Stimulated activated CD4-positive, alpha-beta T cell treated with anti-CD3 and anti-CD28 coated beads, Interleukin-15, amount 100 ng/mL, for 24 hours (primary cell): ENCODE data around the gene STXBP5.
"Not testable (repeated sequence)": the region's sequence is repeated elsewhere in the genome, so short reads cannot be mapped to it uniquely, and the experiment has no call there.

Experiments
- DNase-seq: peaks from one replicate; pipeline ENCODE4 v3.0.0-alpha.2; 2020

STXBP5 gene

DNA sequence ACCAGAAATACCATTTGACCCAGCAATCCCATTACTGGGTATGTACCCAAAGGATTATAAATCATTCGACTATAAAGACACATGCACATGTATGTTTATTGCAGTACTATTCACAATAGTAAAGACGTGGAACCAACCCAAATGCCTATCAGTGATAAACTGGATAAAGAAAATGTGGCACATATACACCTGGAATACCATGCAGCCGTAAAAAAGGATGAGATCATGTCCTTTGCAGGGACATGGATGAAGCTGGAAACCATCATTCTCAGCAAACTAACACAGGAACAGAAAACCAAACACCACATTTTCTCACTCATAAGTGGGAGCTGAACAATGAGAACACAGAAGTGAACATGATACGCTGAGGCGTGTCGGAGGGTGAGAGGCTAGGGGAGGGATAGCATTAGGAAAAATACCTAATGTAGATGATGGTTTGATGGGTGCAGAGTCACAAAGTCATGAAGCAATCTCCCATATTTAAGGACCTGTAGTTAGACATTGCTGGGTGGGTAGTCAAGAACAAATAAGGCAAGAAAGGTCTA lies 50.8 kb downstream of the STXBP5 start:
- DNase-seq, result not testable (repeated sequence)

- no peak for DNase-seq
Measured at GRCh38 chr6:147255948-147256674, 51.9 kb downstream of the STXBP5 start.

- DNase-seq, result no peak
Measured at GRCh38 chr6:147257760-147258159, 53.5 kb downstream of the STXBP5 start.

- no peak for DNase-seq
Measured at GRCh38 chr6:147260091-147260490, 55.9 kb downstream of the STXBP5 start.

- no peak for DNase-seq
Measured at GRCh38 chr6:147262946-147263345, 58.7 kb downstream of the STXBP5 start.

DNA sequence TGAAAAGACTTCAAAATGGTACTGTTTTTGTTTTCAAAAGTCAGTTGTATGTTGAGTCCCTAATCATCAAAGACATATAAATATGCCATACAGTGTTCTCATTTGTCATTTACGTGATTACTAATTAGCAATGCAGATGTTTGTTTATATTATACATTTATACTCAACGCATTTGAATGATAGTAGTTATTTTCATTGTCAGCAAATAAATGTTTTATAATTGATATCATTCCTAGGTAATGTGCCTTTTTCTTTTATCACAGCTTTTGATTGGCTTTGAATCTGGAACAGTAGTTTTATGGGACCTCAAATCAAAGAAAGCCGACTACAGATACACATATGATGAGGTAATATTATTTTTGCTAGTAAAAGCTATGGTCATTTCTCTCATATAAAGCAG lies 62.6 kb downstream of the STXBP5 start:
- no peak for DNase-seq

DNA sequence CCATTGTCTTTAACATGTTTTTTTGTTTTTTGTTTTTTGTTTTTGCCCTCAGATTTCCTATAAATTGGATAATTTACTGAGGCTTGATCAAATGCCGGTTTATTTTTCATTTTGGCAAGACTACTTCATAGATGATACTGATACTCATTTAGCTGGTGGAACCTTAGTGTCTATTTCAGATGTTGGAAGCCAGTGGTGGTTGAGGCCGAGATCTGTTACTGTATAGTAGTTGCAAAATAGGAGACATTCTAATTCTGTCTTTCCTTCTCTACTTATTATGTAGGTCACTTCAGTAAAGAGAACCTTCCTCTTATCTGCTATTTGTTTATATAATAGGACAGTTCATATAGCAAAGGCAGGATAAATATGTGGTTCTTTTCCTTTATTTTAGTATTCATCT lies 63.4 kb downstream of the STXBP5 start:
- no peak for DNase-seq

DNA sequence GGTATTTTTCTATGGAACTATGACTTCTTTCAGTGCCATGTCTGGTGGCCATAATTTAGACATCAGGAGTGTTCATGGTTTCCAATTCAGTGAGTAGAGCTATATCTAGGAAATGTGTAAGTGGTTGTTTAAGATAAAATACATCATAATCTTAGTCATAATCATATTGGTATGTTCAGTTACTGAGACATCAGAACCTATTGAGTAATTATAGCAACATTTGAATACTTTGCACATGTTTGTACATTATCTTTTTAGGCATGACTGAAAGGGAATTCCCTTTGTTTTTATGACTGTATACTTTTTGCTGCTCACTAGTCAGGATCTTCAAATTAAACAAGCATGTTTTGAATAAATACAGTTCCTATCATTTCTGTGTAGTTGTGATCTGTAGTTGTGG lies 64.0 kb downstream of the STXBP5 start:
- no peak for DNase-seq

DNA sequence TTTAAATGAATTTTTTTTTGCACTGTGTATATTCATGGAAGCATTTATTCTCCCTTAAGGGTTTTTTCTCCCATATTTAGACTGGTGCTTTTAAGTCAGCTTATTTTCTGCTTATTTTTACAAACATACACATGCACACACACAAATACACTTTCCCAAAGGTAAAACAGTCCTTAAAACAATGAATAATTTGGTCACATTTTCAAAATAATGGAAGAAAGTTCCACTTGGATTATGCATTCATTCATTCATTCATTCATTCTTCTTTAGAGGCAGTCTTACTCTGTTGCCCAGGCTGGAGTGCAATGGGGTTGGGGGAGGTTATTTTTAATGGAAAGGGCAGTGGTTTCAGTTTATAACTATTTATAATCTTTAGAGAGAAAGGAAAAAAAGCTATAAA lies 69.8 kb downstream of the STXBP5 start:
- DNase-seq, result no peak

GRCh38 chr6:147274776-147275175 lies 70.6 kb downstream of the STXBP5 start:
- DNase-seq, result no peak

- DNase-seq, result no peak
Measured at GRCh38 chr6:147278891-147279290, 74.7 kb downstream of the STXBP5 start.

GRCh38 chr6:147279427-147279826 lies 75.2 kb downstream of the STXBP5 start:
- DNase-seq, result no peak

GRCh38 chr6:147281895-147282565 lies 77.8 kb downstream of the STXBP5 start:
- DNase-seq, result no peak

GRCh38 chr6:147282566-147282959 lies 78.3 kb downstream of the STXBP5 start:
- DNase-seq, result no peak

DNA sequence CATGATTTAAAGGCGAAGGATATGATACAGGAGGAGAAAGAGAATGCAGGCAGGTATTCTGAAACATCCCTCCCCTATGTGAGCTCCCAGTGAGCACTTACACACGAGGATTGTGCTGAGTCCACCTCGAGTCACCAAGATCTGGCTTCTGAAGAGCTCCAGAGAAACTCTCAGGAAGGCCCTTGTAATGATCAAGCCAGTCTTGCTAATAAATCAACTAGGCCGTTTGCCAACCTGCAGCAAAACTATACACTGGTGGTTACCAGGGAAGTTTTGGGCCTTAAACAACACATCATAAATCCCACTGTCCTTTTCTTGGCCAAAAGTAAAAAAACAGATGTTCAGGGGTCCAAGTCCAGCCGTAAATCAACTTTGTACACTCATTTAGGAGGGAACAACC lies 79.2 kb downstream of the STXBP5 start:
- DNase-seq, result no peak

GRCh38 chr6:147285087-147285855 lies 81.1 kb downstream of the STXBP5 start:
- DNase-seq, result no peak

DNA sequence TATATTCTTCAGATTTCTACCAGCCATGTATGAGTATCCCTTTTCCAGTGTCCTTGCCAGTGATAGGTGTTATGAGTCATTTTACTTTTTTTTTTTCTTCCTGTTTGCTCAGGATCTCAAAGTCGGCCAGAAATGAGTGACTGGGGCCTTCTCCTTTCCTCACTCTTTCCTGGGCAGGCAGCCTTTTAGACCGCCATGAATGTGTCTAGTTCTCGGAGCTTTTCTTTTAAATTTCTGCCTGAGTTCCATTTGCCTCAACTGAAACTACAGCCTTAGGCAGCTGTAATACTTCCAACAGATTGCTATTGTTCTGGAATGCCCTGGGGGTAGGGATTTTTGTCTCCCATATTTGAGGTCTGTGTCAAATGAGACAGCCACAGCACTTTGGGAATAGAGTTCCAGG lies 83.7 kb downstream of the STXBP5 start:
- no peak for DNase-seq

DNA sequence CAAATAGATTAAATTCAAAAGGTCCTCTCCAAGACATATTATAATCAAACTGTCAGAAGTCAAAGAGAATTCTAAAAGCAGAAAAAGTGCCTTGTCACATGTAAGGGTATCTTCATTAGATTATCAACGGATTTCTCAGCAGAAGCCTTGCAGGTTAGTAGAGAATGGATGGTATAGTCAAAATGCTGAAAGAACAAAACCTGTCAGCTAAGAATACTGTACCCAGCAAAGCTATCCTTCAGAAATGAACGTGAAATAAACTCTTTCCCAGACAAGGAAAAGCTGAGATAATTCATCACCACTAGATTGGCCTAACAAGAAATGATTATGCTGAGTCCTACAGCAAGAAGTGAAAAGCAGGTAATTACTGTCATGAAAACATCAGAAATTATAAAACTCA lies 92.9 kb downstream of the STXBP5 start:
- DNase-seq, result no peak

- DNase-seq, result no peak
Measured at GRCh38 chr6:147297663-147298316, 93.6 kb downstream of the STXBP5 start.

DNA sequence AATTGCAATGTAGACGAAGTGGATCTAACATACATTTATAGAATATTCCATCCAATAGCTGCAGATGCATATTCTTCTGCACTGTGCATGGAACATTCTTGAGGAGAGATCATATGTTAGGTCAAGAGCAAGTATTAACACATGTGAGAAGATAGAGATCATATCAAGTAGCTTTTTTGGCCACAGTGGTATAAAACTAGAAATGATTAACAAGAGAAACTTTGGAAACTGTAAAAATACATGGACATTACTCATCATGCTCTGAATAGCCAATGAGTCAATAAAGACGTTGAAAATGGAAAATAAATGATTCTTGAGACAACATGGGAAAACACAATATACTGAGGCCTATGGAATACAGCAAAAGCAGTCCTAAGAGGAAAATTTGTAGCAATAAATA lies 94.2 kb downstream of the STXBP5 start:
- no peak for DNase-seq

GRCh38 chr6:147299035-147299434 lies 94.8 kb downstream of the STXBP5 start:
- DNase-seq, result no peak

GRCh38 chr6:147301070-147301469 lies 96.9 kb downstream of the STXBP5 start:
- DNase-seq, result no peak

DNA sequence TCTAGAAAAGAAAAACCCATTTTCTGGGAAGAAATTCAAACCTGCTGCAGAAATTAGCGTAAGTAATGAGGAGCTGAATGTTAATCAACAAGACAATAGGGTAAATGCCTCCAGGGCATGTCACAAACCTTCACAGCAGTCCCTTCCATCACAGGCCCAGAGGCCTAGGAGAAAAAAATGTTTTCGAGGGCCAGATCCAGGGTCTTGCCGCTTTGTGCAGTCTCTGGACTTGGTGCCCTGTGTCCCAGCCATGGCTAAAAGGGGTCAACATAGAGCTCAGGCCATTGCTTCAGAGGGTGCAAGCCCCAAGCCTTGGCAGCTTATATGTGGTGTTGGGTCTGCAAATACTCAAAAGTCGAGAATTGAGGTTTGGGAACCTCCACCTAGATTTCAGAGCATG lies 99.8 kb downstream of the STXBP5 start:
- DNase-seq, result no peak
